HG02981 (cell line): ENCODE data around the gene GMDS.

ENCODE experiments used
- ATAC-seq: cut with Tn5 transposase; IDR thresholded peaks from one replicate; pipeline ENCODE4 v1.9.1; 2021; ENCODE audit warnings: mild to moderate bottlenecking, moderate library complexity; ENCODE audit not compliant: unreplicated experiment

Gene GMDS

GRCh38 chr6:2245103-2245876 lies at the start of gene GMDS:
Gene GMDS, minus strand, starts transcription at chr6:2245605.
- ATAC-seq = peak; percentile 86

- ATAC-seq = no peak
Measured at GRCh38 chr6:2285510-2285909, 40.1 kb upstream of the GMDS start.

DNA sequence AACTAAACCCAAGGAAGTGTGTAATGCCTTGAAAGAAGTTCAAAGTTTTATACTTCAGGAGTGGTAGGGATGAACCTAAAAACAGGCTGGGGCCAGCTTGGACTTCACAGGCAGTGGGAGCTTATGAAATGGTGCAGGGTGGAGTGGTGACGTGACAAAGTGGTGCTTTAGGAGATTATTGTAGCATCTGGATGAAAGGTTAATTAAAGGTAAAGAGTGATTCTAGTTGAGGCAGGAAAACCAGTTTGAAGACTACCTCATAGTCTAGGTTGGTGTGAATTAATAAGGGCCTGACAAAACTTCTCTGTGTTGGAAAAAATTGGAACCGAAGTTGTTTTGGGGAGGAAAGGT lies 30.5 kb upstream of the GMDS start:
- no peak for ATAC-seq

- no peak for ATAC-seq
Measured at GRCh38 chr6:2274981-2275891, 29.8 kb upstream of the GMDS start.

DNA sequence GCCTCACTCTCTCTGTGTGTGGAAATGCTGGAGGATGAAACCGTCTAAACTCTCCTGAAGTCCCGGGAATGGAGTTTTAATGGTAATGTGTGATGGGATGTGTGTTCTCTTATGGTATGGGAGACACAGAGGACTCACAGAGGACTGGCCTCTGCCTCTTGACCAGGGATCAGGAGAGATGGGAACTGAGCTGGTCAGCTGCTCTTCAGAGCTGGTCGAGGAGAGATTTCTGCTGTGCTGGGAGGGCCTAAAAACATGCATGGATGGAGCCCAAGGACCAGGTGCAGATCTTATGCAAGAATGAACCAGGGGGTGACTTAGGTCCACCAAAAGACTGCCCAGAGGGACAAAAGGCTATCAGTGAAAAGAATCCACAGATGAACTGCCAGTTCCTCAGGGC lies 27.3 kb upstream of the GMDS start:
- no peak for ATAC-seq

GRCh38 chr6:2270054-2270453 lies 24.6 kb upstream of the GMDS start:
- ATAC-seq = no peak

DNA sequence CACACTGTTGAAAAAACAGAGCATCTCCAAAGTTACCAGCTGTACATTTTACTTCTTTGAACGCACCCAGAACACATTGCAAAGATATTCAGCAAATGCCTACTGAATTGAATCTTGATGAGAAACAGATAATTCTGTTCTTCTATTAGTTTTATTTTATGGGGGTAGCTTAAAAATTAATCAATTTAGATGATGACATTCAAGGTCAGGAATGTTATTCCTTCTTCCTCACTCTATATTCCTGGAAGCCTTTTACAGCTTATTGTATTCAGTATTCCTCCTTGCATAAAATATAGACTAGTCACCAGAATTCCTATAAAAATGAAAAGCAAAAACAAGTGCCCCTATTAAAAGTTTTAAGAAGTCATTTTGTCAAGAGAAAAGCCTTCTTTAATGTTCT lies 21.4 kb upstream of the GMDS start:
- no peak for ATAC-seq

DNA sequence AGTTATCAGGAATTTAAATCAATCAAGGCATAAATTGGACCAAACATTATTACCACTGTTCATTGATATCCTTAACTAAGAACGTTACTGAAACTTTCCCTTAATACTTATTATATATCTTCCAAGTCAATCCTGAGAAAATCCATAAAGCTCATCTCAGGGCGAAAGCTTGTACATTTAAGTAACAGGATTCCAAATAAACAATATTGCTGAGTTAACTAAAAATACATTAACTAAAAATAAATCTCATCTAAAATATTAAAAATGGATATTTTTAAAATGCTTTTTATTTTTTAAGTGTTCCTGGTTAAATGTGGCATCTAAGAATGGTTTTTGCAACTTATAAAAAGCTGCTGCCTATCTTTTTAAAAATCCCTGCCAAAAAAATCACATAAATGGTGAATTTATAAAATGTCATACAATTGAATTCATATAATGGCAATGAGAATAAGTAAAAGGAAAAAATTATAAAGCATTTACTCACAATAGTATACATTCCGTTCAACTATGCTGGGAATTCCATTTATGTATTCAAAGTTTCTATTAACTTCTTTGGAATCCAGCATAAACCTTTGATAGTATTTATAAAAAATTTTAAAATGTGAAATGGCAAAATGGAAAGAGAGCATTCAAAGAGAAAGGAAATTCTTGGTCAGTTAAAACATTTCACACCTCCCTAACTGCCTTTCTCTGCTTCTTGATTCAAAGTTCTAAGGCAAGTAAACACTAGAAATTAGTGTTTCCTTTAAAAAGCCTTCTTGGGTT lies 20.8 kb upstream of the GMDS start:
- no peak for ATAC-seq

- no peak for ATAC-seq
Measured at GRCh38 chr6:2264932-2265331, 19.5 kb upstream of the GMDS start.

- no peak for ATAC-seq
Measured at GRCh38 chr6:2263896-2264295, 18.5 kb upstream of the GMDS start.

DNA sequence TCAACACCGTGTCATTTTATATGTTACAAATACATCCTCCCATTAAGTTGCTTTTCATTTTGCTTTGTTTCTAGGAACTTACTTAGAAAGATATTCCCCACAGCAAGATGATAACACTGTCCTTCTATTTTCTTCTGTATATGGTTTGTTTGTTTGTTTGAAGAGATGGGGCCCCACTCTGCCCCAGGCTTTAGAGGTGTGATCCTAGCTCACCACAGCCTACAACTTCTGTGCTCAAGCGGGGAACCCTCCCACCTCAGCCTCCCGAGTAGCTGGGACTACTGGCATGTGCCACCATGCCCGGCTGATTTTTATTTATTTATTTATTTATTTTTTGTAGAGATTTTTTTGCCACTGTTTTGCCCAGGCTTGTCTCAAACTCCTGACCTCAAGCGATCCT lies 14.2 kb upstream of the GMDS start:
- no peak for ATAC-seq

DNA sequence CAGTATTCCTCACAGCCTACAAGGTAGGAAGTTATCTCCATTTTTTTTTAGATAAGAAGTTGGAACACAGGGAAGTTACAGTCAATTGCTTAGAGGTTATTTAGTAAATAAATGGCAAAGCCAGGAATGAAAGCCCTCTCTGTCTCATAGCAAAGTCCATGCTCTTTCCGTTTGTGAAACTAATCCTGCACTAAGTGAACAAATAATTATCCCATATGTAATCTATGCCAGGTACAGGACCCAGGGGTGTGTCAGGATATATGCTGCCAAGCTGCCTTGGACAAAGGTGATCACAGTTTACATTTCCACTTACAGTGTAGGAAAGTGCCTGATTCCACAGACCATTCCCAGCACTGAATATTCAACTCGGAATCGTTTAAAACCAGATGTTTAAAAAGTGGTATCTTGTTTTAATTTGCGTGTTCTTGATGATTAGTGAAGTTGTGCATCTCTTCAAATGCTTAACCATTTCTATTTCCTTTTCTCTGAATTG lies 13.6 kb upstream of the GMDS start:
- no peak for ATAC-seq

GRCh38 chr6:2258112-2258511 lies 12.7 kb upstream of the GMDS start:
- ATAC-seq = no peak

DNA sequence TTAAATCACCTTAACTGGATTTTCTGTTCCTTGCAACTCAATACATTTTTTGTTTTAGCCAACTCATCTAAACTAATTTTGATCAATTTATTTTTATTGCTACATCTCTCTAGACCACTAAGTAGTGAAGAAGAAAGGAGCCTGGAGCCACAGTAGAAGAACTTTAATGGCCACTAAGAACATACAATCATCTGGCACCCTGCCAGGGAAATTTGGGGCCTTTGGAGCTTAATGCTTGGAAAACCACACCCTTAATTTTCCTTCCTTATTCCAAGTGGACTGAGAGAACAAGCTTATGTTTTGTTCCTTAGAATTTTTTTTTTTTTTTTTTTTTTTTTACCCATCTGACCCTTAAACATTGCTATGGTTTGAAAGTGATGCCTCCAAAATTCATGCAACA lies 12.0 kb upstream of the GMDS start:
- ATAC-seq = no peak

DNA sequence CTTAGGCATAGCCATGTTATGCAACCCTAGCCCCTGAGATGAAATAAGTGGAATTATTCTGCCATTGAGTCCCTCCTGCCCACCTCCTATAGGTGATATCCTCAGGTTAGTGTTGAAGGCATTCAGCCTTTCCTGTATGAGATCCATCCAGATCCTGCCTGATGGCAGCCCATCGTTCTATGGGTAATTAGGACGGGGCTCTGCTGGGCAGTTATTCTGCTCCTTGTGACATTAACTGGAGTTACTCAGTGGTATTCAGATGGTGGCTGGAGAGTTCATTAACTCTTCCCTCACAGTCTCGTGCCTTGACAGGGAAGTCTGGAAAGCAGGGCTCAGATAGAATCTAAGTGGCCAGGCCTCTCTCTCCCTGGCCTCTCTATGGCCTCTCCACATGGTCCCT lies 9.3 kb upstream of the GMDS start:
- no peak for ATAC-seq

- no peak for ATAC-seq
Measured at GRCh38 chr6:2249126-2249525, 3.7 kb upstream of the GMDS start.

- no peak for ATAC-seq
Measured at GRCh38 chr6:2247664-2248063, 2.3 kb upstream of the GMDS start.

GRCh38 chr6:2245877-2246863 lies 765 bp upstream of the GMDS start:
- ATAC-seq = peak; percentile 16

DNA sequence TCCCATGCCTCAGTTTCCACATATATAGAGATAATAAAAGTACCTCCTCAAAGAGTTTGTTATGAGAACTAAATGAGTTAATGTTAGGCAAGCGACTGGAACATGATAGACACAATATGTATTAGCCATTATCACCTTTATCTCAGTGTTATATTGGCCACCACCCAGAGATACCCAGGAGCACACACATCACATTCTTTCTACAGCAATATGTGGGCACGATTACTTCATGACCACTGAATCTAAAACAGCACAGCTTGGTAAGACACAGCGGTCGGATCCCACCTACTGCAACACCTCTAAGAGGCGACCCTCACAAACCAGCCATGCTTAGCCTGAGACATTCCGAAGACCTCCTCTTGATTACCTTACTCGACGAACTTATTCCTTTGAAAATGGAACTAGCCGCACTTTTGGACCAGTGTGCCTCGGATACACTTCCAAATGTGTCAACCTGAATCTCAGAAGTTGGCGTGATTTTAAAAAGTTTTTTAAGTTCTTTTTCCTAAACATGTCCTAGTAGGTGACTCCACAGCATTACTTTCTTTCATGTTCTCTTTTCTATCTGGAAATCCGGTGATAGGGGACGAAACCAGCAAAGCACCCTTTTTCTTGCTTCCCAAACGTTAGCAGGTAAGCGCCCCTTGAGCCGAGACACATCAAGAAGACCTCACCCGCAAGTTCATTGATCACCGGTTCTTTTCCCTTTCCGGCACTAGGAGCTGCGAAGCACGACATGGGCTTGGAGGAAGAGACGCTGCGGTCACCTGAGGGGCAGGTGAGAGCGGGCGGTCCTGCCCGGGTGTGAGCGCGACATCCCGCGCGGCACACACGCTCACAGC lies 923 bp downstream of the GMDS start:
- peak; percentile 9 for ATAC-seq
